ENCODE measurements around the gene RASL10A.

The RASL10A gene

DNA sequence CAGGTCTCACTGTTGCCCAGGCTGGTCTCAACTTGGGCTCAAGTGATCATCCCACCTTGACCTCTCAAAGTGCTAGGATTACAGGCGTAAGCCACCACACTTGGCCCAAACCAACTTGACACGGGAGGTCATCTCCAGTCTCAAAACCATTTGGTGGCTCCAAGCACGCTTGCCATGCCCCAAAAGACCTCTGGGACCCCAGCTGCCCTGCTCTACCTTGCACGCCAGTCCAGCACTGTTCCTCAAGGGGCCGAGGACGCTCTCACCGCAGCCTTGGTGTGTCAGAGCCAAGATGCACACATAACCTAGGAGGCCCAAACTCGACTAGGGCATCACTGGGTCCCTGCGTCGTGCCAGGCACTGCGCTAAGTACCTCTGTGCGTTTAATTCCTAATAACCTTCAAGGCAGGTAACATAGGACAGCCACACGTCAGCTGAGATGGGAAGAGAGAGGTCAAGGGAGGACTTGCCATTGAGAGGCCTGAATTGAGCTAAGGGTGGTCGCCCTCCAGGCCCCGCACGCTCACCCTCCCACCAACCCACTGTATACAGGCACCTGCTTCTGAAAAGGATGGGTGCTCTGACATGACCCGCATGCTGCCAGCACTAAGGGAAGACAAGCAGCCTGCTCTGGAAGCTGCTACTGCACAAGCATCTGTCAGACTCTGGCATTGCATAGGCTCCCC, 13.6 kb downstream of the RASL10A start:
- DNase-seq: no peak

DNA sequence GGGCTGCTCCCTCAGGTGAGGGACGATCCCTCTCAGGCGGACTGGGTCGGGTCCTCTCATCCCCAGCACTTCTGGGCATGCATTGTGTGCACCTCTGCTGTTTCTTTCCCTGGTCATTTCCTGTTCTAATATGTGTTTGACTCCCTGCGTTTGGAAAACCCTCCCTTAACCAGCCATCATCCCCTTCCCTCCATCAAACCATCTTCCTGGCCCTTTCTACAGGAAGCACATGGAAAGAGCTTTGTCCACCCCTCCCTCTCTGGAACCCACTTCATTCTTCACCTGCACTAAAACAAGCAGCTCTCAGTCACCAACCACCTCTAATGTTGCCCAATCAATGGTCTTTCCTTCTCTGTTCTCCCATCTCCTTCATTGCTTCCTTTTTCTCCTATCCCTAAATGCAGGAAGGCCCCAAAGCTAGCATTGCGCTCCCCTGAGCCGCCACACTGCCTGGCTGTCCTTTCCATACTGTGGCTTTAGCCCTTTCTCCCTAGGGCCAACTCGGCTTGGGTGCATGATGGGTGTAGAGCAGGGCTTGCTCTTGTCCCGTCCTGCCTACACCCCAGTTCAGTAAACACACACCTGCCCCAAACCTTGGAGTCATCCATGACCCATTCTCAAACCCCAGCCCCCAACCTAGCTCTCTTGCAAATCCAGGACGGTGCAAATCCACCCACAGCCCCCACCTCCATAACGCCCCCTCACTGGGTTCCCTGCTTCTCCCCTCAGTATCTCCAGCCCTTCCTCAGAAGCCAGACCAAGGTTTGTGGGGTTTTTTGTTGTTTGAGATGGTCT, 14.5 kb downstream of the RASL10A start:
- DNase-seq: no peak

DNA sequence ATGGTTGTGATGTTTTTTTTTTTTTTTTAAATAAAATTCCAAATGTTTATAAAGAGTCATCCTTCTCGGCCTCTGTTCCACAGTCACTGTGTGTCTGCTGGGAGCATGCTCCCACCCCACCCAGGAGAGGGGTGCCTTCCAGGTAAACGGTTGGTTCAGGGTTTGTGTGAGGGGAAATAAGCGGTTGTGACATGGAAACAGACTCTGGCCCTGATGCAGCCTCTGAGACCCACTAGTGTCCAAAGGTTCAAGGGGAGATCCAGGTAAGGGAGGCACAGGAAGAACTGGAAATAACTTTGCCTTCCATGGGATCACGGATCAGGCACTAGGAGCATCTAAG, 15.1 kb downstream of the RASL10A start:
- DNase-seq: no peak

DNA sequence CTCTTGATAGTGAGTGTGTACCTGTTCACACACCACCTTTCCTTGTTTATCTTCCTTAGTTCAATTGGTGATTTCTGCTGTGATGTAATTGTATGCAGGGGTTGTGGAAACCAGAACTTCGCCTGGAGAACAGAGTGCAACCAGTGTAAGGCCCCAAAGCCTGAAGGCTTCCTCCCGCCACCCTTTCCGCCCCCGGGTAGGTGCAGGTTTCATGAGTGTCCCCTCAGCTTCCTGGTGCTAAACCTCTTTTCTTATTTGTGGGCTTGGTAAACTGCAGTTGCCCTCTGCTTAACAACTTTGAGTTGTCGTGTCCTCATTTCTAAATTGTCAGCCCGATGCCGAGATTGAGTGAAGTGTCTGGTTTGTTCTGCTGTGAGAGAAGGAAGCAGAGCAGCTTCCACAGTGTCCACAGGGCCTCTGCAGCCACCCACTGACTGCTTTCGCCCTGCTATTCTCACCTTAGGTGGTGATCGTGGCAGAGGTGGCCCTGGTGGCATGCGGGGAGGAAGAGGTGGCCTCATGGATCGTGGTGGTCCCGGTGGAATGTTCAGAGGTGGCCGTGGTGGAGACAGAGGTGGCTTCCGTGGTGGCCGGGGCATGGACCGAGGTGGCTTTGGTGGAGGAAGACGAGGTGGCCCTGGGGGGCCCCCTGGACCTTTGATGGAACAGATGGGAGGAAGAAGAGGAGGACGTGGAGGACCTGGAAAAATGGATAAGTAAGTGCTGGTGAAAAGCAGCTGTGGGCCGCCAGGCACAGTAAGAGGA, 16.2 kb downstream of the RASL10A start:
- no peak for DNase-seq

DNA sequence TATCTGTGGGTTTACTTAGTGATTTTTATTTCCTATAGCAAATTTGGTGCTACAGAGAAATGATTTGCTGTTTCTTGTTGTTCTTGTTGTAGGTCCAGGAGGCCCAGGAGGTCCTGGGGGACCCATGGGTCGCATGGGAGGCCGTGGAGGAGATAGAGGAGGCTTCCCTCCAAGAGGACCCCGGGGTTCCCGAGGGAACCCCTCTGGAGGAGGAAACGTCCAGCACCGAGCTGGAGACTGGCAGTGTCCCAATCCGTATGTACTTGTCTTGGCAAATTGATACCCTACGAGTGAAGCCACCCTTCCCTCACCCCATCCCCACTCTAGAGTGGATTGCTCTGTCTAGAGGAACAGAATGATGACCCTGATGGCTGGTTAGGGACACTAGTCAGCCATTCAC, 16.9 kb downstream of the RASL10A start:
- DNase-seq: no peak

DNA sequence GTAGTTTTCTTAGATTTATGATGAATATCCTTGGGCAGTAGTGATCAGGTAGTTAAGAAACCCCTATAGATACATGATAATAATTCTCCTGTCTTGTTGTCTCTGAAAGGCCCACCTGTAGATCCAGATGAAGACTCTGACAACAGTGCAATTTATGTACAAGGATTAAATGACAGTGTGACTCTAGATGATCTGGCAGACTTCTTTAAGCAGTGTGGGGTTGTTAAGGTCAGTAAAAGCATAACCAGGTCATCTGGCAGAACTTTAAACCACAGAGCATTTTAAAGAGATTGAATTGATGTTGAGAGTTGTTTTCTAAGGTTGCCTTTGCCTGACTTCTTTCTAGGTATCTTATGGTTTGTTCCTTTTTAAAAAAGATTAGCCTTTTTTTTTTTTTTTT, 23.1 kb downstream of the RASL10A start:
- DNase-seq: no peak

DNA sequence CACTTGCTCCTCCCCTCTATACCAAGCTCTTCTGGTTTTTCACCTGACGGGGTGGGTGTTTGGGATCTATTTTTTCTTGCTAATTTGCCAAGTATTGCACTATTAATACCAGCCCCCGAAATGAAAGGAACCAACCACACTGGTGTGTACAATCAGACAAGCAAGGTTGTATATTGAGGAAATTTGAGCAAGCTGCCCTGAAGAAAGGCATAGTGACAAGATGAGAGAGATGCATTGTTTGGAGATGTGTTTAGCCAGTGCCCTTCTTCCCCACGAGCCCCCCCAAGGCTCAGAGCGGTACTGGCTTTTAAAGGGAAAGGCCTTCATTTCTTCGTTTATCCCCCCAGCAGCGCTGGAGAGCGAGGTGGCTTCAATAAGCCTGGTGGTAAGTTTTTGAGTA, 24.3 kb downstream of the RASL10A start:
- no peak for DNase-seq

DNA sequence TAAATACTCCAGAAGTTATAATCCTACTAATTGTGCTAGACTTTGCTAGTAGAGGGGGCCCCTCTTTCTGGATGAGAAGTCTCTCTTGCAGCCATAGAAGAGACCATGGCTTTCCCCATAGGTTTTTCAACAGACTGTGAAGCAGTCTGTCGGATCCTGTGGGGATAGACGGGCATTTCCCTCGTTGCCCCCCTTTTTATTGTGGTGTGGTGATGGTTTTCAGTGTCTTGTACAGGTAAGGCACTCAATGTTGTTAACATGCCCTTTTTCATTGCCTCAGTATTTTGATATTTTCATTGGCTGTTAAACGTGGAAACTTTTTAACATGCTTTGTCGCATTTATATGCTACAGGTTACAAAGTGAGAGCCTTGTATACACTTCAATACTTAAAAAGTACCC, 25.4 kb downstream of the RASL10A start:
- no peak for DNase-seq

DNA sequence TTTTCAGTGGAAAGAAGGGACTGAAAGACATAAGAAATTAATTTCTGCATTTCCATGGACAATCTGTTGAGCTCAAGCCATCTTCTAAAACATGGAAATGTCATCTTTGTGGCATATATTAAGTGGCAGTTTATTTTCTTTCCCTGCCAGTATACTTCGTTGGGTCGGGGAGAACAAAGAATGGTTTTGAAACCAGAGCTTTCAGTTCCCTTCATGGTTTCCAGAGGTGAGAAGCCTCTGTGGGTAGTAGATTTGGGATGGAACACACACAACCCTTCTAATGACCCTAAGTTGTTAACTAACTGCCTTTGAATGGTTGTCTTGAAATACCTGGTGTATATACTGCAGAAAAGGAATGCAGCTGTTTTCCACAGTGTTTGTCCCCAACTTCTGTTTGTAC, 26.7 kb downstream of the RASL10A start:
- DNase-seq: no peak

DNA sequence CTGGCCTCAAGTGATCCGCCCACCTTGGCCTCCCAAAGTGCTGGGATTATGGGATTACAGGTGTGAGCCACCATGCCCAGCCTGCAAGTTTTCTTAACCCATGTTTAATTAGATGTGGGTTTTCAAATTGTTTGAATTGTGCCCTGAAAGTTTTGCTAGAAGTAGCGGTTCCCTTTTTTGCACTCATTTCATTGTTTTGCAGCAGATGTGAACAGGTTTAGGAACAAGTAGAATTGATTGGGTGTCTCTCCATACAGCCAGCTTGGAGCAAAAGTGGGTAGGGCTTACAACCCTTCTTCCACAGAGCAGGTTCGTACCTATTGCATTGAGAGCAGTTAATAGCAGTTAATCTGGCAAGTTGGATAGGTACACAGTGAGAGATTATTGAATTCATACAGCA, 31.3 kb downstream of the RASL10A start:
- no peak for DNase-seq

DNA sequence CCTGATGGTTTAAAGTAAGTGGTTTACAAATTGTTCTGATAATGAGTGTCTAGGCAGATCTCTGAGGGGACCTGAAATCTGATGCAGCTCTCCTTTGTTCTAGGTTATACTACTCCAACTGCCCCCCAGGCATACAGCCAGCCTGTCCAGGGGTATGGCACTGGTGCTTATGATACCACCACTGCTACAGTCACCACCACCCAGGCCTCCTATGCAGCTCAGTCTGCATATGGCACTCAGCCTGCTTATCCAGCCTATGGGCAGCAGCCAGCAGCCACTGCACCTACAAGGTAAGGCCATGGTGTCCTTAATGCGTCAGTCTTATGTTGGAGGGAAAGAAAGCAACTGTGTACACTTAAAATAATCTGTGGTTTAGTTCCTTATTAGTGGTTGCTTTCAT, 37.6 kb downstream of the RASL10A start:
- DNase-seq: no peak

DNA sequence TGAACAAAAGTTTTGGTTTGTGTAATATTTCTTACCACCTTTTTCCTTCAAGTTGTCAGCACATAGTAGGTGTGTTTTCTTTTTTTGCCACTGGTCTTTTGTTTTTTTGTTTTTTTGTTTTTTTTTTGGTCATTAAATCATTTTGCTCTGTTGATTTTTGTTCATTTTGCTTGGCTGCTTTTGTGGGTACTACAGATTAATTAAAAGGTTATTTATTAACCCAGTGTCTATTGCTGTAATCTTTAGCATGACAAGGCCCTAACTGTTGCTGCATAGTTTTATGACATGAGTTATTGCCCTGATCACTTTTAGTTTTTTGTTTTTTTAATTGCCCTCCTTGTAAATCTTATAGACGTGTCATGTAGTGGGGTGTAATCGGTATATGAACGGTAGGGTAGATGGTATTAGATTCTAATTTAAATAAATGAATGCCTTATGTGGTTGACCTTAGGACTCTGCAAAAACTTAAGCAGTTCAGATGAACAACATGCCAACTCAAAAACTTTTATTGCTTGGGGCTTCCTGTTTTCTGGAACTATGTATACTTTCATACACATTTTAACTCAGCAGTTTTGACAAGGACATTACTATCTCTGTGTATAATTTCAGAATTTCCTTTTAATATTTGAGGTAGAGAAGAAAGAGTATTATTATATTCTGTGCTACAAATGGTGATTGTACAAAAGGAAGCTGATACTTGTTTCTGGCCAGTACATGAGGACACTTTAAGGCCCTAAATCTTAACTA, 39.5 kb downstream of the RASL10A start:
- DNase-seq: no peak

DNA sequence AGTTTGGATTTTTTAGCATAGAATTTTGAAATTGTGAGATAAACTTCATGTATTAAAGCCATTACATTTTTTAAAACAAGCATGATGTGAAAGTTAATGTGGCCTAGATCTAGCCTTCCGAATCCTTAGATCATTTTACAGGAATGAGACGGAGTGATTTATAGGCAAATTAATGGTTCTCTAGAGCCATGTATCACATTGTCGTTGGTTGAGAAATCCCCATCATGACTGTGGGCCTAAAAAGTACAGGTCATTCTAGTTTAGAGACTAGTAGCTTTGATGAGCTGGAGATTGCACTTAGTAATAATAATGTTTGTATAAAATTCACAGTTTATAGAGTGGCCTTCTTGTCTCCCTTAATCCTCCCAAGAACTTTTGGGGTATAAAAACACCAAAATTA, 40.3 kb downstream of the RASL10A start:
- no peak for DNase-seq

DNA sequence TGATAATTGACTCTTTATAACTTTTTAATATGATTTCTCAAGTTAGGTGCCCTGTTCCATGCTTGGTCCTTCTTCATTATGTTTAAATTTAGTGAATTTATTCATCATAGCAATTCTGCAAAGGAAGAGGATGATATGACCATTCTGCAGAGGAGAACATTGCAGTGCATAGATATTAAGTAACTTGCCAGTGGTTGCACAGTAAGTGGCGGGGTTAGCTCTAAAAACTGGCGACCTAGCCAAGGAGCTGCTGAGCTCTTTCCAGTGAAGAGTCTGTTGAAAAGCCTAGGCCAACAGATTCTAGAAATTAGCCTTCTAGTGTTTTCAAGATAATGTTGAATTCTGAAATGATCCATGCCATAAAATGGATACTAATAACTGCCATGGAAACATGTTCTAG, 42.9 kb downstream of the RASL10A start:
- no peak for DNase-seq

DNA sequence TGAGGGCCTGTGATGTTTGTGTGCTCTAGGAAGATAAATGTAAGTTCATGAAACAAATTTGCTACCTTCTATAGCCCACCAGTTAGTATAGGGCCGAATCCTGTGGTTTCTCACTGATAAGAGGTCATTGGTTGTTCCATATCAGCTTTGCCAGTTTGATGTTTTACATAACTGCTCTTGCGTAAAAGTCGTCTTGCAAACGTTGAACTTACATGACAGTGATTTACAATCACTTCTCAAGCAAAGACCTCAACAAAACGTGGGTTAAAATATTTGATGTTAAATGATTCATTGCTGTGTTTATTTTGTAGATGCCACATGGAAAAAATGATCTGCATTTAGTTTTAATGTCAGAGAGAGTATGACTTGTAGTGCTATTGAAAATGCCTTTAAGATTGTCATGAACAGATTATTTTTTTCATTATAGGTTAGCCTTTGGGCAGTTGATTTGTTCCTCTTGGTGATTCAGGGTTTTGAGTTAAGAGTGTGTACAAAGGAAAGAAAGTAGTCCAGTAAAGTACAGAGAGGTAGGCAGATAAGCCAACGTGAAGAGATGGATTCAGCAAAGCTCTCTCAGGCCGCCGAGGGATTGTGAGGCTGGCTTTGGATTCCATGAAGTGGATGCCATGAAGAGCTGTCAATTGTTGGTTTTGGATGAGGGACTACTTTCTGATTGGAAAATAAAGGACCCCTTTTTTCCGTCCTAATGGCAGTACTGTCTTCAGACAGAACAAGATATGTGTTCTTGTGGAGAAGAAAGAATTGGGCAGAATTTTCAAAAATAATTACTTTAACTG, 44.8 kb downstream of the RASL10A start:
- DNase-seq: peak; percentile 61

DNA sequence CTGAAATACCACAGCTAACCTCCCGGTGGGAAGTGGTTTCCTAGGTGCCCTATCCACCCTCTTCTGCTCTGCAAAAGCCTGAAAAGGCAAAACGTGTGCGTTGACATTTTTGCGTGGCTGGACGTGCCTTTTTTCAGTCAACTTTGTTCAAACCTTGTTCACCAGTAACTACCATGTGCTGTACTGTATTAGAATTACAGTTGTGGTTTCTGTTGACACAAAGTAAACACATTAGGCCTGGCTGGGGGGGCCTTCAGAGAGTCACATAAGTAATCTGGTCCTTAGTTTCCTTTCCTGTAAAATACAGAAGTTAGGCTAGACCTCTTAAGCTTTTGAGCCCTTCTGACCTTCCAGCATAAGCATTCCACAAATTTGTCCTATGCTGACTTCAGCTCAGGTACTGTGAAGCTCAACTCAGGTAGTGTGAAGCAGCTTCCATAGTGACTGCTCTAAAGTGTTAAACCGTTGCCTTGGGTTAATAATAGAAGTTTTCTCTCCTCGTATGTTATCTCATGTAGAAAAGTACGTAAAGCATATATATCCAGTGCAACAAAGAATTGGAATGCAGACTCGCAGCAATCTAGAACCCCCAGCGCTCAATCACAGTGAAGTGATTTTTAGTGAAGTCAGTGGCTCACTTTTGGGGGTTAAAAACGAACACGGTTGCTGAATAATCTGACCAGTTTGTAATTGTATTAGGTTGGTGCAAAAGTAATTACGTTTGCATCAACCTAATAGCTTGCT, 45.6 kb downstream of the RASL10A start:
- no peak for DNase-seq

DNA sequence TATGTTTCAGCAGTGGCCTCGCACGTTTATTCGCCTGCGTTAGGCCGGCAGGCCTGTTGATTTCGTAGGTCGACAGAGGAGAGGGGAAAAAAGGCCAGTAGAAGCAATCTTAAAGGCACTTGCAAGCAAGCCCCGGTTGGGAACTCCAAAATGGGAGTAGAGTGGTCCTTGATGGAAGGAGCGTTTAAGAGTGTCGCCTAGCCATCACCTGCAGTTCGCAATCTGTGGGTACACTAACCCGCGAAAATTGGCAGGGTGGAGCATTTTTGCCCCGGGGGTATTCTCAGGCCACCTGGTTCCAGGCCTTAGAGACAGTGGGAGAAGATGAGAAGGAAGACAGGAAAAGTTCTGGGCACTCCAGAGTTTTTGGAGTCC, 46.3 kb downstream of the RASL10A start:
- DNase-seq: no peak

DNA sequence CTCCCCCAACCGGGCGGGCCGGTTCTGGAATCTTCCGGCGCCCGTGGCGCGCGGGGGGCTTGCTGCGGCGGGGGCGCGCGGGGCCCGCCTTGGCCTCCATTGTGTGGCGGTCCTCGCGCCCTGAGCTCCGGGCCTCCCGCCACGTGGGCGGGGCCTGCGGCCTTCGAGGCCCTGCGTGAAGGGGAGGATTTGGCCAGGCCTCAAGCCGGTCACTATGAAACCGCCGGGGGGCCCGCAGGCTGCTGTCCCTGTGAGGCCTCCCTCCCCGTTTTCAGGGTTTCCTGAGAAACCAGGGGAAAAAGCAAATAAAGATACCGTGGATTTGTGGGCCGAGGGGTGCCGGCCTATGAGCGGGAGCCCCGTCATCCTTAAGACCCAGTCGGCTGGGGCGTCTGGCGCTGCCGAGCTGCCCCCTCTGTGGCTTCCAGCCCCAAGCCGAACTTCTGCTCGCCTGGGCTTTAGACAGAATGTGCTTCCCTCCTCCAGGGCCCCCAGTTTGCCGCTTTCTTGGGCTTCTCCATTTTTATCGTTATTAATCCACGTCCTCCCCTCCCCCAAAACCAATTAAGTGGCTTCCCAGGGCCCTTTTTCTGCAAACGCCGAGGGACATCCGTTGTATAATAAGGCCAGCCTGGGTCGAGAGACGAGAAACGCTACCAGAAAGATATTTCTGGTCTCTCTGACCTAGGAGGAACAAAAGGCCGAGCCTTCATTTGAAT, 46.8 kb downstream of the RASL10A start:
- DNase-seq: no peak

DNA sequence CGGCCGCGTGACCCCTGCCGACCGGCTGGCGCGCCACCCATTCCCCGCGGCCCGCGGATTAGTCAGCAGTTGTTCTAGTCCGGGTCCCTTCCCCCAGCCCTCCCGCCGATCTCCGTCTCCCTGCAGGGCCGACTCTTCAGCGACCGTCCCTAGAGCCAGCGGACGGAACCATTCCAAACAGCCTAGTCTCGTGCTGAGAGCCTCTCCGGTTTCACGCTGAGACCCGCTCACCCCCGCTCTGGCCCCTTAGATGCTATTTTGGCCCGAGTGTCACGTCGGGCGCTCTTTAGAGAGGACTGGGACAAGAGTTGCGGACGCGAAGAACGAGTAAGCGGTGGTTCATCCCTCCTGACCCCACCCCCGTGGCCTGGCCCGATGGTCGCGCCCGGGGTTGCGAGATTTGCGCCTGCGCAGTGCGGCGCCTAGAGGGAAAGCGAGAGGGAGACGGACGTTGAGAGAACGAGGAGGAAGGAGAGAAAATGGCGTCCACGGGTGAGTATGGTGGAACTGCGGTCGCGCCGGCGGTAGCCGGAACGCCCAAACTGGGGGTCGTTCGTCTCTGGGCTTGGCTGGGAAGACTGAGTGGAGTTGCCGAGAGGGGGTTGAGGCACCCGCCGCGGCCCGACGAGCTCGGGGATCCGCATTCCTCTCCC, 47.5 kb downstream of the RASL10A start, which contains the start of the genes EWSR1 and RHBDD3:
Gene EWSR1 (plus strand): TSS at position 411 of the 653 bp plus-strand sequence. CDS start 69 bp downstream, at position 480.
Gene RHBDD3 (minus strand): TSS at position 124 of the 653 bp plus-strand sequence. CDS start 2,355 bp downstream, outside the sequence.
- DNase-seq: peak; percentile 83

DNA sequence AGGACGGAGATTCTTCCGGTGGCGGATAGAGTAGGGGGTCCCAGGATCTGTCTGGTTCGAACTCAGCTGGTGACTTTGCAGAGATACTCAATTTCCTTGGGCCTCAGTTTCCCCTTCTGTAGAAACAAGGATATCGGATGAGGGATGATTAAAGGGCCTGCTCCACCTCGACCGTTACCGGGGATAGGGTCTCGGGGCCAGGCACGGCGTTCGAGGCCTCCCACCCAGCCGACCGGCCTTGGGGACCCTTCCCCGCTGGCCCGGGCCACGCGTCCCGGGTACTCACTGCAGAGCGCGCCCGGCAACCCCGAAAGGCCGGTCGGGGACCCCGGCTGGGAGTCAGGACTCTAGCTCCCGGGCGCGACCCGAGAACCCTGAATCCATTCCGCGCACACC, 48.0 kb downstream of the RASL10A start:
- no peak for DNase-seq
